ENCODE results near the gene NTF4. TPM values are rescaled to one million over a fixed set of nuclear protein-coding genes. Genes with fewer than 3 reads are reported as not detected.
A peak's percentile ranks its signal among the peaks of the same experiment; 100 is the strongest.

NTF4 gene
- total and polyA plus RNA-seq, 2 of the 13 experiments (the other 11 are each of a cell fraction or from before 2014, with no cell fraction given) = not detected

DNA sequence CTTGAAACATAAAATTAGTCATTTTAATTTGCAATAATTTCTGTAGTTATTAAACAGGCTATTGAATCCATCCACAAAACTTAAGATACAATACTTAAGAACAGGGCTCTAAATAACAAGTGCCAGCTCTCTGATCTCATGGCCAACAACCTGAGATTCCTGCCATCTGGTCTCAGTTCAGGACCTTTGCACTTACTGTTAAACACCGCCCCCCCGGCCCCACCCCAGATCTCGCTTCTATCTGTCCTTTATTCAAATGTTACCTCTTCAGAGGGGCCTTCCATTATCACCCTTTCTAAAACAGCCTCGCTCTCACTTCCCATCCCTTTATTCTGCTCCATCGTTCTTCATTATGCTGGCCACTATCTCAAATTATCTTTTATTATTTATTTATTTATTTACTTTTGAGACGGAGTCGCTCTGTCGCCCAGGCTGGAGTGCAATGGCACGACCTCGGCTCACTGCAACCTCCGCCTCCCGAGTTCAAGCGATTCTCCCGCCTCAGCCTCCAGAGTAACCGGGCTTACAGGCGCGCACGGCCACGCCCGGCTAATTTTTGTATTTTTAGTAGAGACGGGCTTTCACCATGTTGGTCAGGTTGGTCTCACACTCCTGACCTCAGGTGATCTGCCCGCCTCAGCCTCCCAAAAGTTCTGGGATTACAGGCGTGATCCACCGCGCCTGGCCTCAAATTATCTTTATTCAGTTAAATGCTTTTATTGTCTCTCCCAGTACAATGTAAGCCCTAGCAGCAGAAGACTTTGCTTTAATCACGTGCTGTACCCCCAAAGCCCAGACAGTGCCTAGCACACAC lies 19.8 kb upstream of the NTF4 start (continued):
- TF ChIP-seq HDAC2 (CRISPR knock-in tag; IDR thresholded peaks at IDR 0.05) (no peak), CBX1 (IDR thresholded peaks at IDR 0.05; ENCODE audit: low read depth) (no peak), ZNF235 (CRISPR knock-in tag; IDR thresholded peaks at IDR 0.05; ENCODE audit: borderline replicate concordance) (0 out of 2 replicates have a peak, but pooled peaks have one; percentile 62), HNF4G (IDR thresholded peaks at IDR 0.05; ENCODE audit: borderline replicate concordance, low read depth, low read length) (peak; percentile 18; the same call in 1 of the 2 replicates), HNF4G (CRISPR knock-in tag; IDR thresholded peaks at IDR 0.05; ENCODE audit: borderline replicate concordance, low read depth) (no peak), MXD4 (CRISPR knock-in tag; IDR thresholded peaks at IDR 0.05) (no peak; the same call in 1 of the 2 replicates), MTA3 (CRISPR knock-in tag; IDR thresholded peaks at IDR 0.05) (no peak), CENPT (CRISPR knock-in tag; IDR thresholded peaks at IDR 0.05; ENCODE audit: low read depth) (no peak), ZFP90 (CRISPR knock-in tag; IDR thresholded peaks at IDR 0.05; ENCODE audit: borderline replicate concordance) (no peak), BCLAF1 (IDR thresholded peaks at IDR 0.05) (no peak), SMAD3 (CRISPR knock-in tag; IDR thresholded peaks at IDR 0.05) (no peak), SALL2 (CRISPR knock-in tag; IDR thresholded peaks at IDR 0.05) (no peak), DRAP1 (CRISPR knock-in tag; IDR thresholded peaks at IDR 0.05) (no peak), TSC22D2 (CRISPR knock-in tag; IDR thresholded peaks at IDR 0.05; ENCODE audit: borderline replicate concordance) (no peak), ZNF331 (CRISPR knock-in tag; IDR thresholded peaks at IDR 0.05) (no peak), SATB2 (CRISPR knock-in tag; IDR thresholded peaks at IDR 0.05) (no peak), ZNF567 (CRISPR knock-in tag; IDR thresholded peaks at IDR 0.05; ENCODE audit: borderline replicate concordance) (0 out of 2 replicates have a peak, but pooled peaks have one; percentile 22), HMG20A (CRISPR knock-in tag; IDR thresholded peaks at IDR 0.05; ENCODE audit: borderline replicate concordance) (no peak), SSRP1 (CRISPR knock-in tag; IDR thresholded peaks at IDR 0.05) (no peak), ZNF772 (CRISPR knock-in tag; IDR thresholded peaks at IDR 0.05) (peak; percentile 4; the same call in 1 of the 2 replicates), GZF1 (CRISPR knock-in tag; IDR thresholded peaks at IDR 0.05) (no peak), ZNF639 (CRISPR knock-in tag; conservative IDR thresholded peaks at IDR 0.05) (no peak)
- TF ChIP-seq, protein P1, sequence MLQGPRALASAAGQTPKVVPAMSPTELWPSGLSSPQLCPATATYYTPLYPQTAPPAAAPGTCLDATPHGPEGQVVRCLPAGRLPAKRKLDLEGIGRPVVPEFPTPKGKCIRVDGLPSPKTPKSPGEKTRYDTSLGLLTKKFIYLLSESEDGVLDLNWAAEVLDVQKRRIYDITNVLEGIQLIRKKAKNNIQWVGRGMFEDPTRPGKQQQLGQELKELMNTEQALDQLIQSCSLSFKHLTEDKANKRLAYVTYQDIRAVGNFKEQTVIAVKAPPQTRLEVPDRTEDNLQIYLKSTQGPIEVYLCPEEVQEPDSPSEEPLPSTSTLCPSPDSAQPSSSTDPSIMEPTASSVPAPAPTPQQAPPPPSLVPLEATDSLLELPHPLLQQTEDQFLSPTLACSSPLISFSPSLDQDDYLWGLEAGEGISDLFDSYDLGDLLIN (CRISPR knock-in tag; IDR thresholded peaks at IDR 0.05; ENCODE audit: borderline replicate concordance) = no peak

Data from HepG2 (cell line).